ENCODE measurements around the gene ANP32A. TPM values are rescaled to one million over a fixed set of nuclear protein-coding genes. Genes with fewer than 3 reads are reported as not detected.

ANP32A gene
- total and polyA plus RNA-seq, 9 of the 15 experiments (the other 6 are each of a cell fraction or from before 2014, with no cell fraction given), result 13.2 to 656 (median 210) TPM

DNA sequence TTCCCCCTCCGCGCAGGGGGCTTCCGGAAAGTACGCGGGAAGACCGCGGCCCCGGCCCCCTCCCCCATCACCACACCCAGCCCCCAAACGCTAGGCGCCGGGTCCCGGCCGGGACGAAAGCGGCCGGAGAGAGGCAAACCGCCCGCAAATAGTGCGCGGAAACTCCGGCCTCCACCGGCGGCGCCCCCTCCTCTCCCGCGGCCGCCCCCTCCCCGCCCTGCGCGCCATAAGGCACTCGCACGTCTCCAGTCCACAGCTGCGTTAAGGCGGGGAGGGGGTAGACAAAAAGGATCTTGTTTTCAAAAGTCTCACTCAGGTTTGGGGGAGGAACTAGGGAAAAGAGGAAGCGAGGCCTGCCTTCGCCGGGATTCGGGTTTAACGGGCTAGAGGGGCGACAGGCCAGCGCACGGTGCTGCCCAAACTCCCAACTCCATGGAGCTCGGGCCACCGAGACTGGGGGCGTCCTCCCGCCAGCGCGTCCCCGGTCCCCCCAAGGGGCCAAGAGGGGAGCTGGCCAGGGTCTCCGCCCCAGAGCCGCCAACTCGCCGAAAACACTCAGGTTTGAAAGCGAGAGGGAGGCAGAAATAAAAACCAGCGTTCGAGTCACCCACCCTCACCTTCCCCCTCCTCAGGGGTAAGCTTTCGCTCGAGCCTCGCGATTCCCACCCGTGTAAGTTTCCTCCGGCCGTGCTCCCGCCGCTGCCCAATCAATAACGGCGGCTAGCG, 1.8 kb downstream of the ANP32A start (continued):
- TF ChIP-seq POLR3A (IDR thresholded peaks at IDR 0.05; ENCODE audit: borderline replicate concordance, extremely low read depth, insufficient read depth, insufficient read length) (no peak), FOXA3 (CRISPR knock-in tag; conservative IDR thresholded peaks at IDR 0.05 in 1 of 2, IDR thresholded peaks at IDR 0.05 in 1 of 2) (peak in 1 of 2 experiments; percentile 46; a peak in 1 of 4 replicates), ARID2 (IDR thresholded peaks at IDR 0.05) (no peak), DMBX1 (CRISPR knock-in tag; IDR thresholded peaks at IDR 0.05; ENCODE audit: borderline replicate concordance) (no peak), TSC22D4 (tag; IDR thresholded peaks at IDR 0.05) (no peak), SNRNP70 (optimal IDR thresholded peaks at IDR 0.05; ENCODE audit: low read depth, low read length) (no peak), EZH2 (IDR thresholded peaks at IDR 0.05; ENCODE audit: borderline replicate concordance, low read depth, low read length) (no peak), MCM7 (IDR thresholded peaks at IDR 0.05) (no peak), SMARCA5 (IDR thresholded peaks at IDR 0.05) (no peak), ELF1 (tag; IDR thresholded peaks at IDR 0.05) (peak; percentile 46; the same call in 1 of the 2 replicates), SUPT5H (IDR thresholded peaks at IDR 0.05) (peak; percentile 58), HMG20B (CRISPR knock-in tag; IDR thresholded peaks at IDR 0.05) (no peak; the same call in 1 of the 2 replicates)
- TF ChIP-seq, protein P1, sequence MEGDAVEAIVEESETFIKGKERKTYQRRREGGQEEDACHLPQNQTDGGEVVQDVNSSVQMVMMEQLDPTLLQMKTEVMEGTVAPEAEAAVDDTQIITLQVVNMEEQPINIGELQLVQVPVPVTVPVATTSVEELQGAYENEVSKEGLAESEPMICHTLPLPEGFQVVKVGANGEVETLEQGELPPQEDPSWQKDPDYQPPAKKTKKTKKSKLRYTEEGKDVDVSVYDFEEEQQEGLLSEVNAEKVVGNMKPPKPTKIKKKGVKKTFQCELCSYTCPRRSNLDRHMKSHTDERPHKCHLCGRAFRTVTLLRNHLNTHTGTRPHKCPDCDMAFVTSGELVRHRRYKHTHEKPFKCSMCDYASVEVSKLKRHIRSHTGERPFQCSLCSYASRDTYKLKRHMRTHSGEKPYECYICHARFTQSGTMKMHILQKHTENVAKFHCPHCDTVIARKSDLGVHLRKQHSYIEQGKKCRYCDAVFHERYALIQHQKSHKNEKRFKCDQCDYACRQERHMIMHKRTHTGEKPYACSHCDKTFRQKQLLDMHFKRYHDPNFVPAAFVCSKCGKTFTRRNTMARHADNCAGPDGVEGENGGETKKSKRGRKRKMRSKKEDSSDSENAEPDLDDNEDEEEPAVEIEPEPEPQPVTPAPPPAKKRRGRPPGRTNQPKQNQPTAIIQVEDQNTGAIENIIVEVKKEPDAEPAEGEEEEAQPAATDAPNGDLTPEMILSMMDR (IDR thresholded peaks at IDR 0.05 in 2 of 3, conservative IDR thresholded peaks at IDR 0.05 in 1 of 3; ENCODE audit: insufficient read depth in 2 of 3, low read depth in 1 of 3, low read length in 3 of 3), result no peak
- TF ChIP-seq, protein P2, sequence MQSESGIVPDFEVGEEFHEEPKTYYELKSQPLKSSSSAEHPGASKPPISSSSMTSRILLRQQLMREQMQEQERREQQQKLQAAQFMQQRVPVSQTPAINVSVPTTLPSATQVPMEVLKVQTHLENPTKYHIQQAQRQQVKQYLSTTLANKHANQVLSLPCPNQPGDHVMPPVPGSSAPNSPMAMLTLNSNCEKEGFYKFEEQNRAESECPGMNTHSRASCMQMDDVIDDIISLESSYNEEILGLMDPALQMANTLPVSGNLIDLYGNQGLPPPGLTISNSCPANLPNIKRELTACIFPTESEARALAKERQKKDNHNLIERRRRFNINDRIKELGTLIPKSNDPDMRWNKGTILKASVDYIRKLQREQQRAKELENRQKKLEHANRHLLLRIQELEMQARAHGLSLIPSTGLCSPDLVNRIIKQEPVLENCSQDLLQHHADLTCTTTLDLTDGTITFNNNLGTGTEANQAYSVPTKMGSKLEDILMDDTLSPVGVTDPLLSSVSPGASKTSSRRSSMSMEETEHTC (IDR thresholded peaks at IDR 0.05), result no peak
- TF ChIP-seq, protein P3, sequence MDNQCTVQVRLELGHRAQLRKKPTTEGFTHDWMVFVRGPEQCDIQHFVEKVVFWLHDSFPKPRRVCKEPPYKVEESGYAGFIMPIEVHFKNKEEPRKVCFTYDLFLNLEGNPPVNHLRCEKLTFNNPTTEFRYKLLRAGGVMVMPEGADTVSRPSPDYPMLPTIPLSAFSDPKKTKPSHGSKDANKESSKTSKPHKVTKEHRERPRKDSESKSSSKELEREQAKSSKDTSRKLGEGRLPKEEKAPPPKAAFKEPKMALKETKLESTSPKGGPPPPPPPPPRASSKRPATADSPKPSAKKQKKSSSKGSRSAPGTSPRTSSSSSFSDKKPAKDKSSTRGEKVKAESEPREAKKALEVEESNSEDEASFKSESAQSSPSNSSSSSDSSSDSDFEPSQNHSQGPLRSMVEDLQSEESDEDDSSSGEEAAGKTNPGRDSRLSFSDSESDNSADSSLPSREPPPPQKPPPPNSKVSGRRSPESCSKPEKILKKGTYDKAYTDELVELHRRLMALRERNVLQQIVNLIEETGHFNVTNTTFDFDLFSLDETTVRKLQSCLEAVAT (IDR thresholded peaks at IDR 0.05), result peak; percentile 26 to 44; a peak in 1 of 4 replicates
- TF ChIP-seq, protein P4, sequence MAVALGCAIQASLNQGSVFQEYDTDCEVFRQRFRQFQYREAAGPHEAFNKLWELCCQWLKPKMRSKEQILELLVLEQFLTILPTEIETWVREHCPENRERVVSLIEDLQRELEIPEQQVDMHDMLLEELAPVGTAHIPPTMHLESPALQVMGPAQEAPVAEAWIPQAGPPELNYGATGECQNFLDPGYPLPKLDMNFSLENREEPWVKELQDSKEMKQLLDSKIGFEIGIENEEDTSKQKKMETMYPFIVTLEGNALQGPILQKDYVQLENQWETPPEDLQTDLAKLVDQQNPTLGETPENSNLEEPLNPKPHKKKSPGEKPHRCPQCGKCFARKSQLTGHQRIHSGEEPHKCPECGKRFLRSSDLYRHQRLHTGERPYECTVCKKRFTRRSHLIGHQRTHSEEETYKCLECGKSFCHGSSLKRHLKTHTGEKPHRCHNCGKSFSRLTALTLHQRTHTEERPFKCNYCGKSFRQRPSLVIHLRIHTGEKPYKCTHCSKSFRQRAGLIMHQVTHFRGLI (CRISPR knock-in tag; IDR thresholded peaks at IDR 0.05), result no peak
- TF ChIP-seq, protein P5, sequence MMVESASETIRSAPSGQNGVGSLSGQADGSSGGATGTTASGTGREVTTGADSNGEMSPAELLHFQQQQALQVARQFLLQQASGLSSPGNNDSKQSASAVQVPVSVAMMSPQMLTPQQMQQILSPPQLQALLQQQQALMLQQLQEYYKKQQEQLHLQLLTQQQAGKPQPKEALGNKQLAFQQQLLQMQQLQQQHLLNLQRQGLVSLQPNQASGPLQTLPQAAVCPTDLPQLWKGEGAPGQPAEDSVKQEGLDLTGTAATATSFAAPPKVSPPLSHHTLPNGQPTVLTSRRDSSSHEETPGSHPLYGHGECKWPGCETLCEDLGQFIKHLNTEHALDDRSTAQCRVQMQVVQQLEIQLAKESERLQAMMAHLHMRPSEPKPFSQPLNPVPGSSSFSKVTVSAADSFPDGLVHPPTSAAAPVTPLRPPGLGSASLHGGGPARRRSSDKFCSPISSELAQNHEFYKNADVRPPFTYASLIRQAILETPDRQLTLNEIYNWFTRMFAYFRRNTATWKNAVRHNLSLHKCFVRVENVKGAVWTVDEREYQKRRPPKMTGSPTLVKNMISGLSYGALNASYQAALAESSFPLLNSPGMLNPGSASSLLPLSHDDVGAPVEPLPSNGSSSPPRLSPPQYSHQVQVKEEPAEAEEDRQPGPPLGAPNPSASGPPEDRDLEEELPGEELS (CRISPR knock-in tag; IDR thresholded peaks at IDR 0.05; ENCODE audit: borderline replicate concordance), result no peak
- TF ChIP-seq, protein P6, sequence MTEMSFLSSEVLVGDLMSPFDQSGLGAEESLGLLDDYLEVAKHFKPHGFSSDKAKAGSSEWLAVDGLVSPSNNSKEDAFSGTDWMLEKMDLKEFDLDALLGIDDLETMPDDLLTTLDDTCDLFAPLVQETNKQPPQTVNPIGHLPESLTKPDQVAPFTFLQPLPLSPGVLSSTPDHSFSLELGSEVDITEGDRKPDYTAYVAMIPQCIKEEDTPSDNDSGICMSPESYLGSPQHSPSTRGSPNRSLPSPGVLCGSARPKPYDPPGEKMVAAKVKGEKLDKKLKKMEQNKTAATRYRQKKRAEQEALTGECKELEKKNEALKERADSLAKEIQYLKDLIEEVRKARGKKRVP (CRISPR knock-in tag; IDR thresholded peaks at IDR 0.05), result no peak

Measured in K562 (cell line).